Colonic mucosa (tissue), 4 donors: ENCODE results near the gene ZNF652. TPM values are rescaled to one million over a fixed set of nuclear protein-coding genes. Genes with fewer than 3 reads are reported as not detected.

Source experiments
- DNase-seq: peaks from one replicate; pipeline ENCODE4 v3.0.0-alpha.2; 2020
- H3K27ac ChIP-seq: fragments of 200-600 bp; one replicate; pipeline ENCODE4 v1.8.0; 2021
- H3K27me3 ChIP-seq: fragments of 200-600 bp; one replicate; pipeline ENCODE4 v1.8.0; 2021
- H3K36me3 ChIP-seq: fragments of 200-600 bp; one replicate; pipeline ENCODE4 v1.8.0; 2021
- H3K4me1 ChIP-seq: fragments of 200-600 bp; one replicate; pipeline ENCODE4 v1.8.0; 2021; ENCODE audit warnings: mild to moderate bottlenecking
- H3K4me3 ChIP-seq: fragments of 200-600 bp; one replicate; pipeline ENCODE4 v1.8.0; 2021
- H3K9ac ChIP-seq, 2 donors: one replicate each; pipeline ENCODE4 v1.7.0; 2013; ENCODE audit warnings: control low read depth in 2 of 2, low read depth in 2 of 2, low read length in 2 of 2
- H3K9me3 ChIP-seq: fragments of 200-600 bp; one replicate; pipeline ENCODE4 v1.8.0; 2021
- intact Hi-C: fragments of 100-400 bp; cut with DNase I; formaldehyde crosslinking; loops from one replicate; pipeline ENCODE4 v1.14.1; 2022
- total RNA-seq, 2 donors: library from RNA; stranded (reverse); fragmentation: NEBNext Ultra II Directional in 1 of 2; extraction: Animal tissue kit (Norgen Biotek cat#: 25700) in 1 of 2; gene quantifications; one replicate each; pipeline ENCODE4 v1.2.1, GENCODE V29; 2021
- TF ChIP-seq, protein P1 (sequence below): fragments of 200-600 bp; IDR thresholded peaks from one replicate; pipeline ENCODE4 v1.8.0; 2022; ENCODE audit warnings: antibody characterized with exemption, mild to moderate bottlenecking
- donor health status: healthy.
- donor health status: DM: no; HTN: no; CAD: no.
- donor health status: DM: no; HTN: no; CAD: no.

ZNF652 gene
- total RNA-seq, 2 donors from 2014 or later: 38.1 to 62.5 TPM

DNA sequence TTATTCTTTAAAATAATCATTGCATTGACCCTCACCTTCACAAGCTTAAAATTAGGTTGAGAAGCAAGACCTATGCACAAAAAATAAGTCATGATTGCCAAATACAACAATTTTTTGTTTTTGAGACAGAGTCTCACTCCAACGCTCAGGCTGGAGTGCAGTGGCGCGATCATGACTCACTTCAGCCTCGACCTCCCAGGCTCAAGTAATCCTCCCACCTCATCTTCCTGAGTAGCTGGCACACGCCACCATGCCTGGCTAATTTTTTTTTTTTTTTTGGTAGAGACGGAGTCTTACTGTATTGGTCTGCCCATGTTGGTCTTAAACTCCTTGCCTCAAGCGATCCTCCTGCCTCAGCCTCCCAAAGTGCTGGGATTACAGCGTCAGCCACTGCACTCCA is 24.2 kb downstream of the ZNF652 start:
- Histone ChIP-seq H3K27me3 (no peaks in the 10 kb centered on the region), H3K9me3 (no peaks in the 10 kb centered on the region), H3K9ac (no peak overlapping the region), H3K4me1 (peaks cover 2% of the 10 kb centered on the region), H3K4me3 (no peak overlapping the region), H3K27ac (no peak overlapping the region), H3K36me3 (no peaks in the 10 kb centered on the region)
- TF ChIP-seq, protein P1, sequence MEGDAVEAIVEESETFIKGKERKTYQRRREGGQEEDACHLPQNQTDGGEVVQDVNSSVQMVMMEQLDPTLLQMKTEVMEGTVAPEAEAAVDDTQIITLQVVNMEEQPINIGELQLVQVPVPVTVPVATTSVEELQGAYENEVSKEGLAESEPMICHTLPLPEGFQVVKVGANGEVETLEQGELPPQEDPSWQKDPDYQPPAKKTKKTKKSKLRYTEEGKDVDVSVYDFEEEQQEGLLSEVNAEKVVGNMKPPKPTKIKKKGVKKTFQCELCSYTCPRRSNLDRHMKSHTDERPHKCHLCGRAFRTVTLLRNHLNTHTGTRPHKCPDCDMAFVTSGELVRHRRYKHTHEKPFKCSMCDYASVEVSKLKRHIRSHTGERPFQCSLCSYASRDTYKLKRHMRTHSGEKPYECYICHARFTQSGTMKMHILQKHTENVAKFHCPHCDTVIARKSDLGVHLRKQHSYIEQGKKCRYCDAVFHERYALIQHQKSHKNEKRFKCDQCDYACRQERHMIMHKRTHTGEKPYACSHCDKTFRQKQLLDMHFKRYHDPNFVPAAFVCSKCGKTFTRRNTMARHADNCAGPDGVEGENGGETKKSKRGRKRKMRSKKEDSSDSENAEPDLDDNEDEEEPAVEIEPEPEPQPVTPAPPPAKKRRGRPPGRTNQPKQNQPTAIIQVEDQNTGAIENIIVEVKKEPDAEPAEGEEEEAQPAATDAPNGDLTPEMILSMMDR: no peak
- DNase-seq: no peak
- intact Hi-C loops: no loop called here

DNA sequence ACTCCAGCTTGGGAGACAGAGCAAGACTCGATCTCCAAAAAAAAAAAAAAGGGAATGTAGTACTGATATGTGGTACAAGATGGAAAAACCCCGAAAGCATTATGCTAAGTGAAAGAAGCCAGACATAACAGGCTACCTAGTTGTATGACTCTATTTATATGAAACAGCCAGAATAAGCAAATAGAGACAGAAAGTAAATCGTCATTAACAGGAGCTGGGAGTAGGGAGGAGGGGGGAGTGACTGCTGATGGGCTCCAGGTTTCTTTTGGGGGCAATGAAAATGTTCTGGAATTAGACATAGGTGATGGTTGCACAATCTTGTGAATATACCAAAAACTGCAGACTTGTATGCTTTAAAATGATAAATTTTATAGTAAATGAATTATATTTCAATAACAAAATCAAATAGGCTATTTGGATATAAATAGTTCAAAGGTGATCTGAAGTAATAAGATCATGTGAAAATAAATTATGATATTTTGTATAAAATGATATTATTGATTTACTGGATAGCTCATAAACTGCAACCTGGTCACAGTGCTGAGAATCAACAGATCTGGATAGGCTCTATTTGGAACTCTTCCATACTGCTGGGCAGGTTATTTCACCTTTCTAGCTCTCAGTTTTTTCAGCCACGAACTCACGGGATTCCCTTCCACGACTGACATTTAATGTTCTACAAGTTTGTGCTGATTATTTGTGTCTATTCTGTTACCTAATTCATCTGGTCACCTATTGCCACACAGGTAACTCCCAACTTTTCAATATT is 27.1 kb downstream of the ZNF652 start:
- intact Hi-C loops: no loop called here
- Histone ChIP-seq H3K4me3 (no peak overlapping the region), H3K36me3 (no peaks in the 10 kb centered on the region), H3K9me3 (no peaks in the 10 kb centered on the region), H3K9ac (no peak overlapping the region), H3K27me3 (no peaks in the 10 kb centered on the region), H3K27ac (no peak overlapping the region), H3K4me1 (no peaks in the 10 kb centered on the region)
- TF ChIP-seq, protein P1: no peak
- no peak for DNase-seq

DNA sequence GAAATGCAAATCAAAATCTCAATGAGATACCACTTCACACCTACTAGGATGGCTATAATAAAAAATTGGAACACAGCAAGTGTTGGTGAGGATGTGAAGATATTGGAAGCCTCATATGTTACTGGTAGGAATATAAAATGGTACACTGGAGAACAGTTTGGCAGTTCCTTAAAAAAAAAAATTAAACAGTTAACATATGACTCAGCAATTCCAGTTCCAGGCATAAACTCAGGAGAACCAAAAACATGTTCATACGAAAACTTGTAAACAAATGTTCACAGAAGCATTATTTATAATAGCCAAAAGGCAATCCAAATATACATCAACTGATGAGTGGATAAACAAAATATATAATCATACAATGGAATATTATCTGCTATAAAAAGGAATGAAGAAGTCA is 28.2 kb downstream of the ZNF652 start:
- Histone ChIP-seq H3K27me3 (no peaks in the 10 kb centered on the region), H3K4me3 (no peak overlapping the region), H3K9ac (no peak overlapping the region), H3K36me3 (no peaks in the 10 kb centered on the region), H3K27ac (no peak overlapping the region), H3K9me3 (no peaks in the 10 kb centered on the region), H3K4me1 (no peaks in the 10 kb centered on the region)
- no peak for DNase-seq
- TF ChIP-seq, protein P1: no peak
- intact Hi-C loops: no loop called here

DNA sequence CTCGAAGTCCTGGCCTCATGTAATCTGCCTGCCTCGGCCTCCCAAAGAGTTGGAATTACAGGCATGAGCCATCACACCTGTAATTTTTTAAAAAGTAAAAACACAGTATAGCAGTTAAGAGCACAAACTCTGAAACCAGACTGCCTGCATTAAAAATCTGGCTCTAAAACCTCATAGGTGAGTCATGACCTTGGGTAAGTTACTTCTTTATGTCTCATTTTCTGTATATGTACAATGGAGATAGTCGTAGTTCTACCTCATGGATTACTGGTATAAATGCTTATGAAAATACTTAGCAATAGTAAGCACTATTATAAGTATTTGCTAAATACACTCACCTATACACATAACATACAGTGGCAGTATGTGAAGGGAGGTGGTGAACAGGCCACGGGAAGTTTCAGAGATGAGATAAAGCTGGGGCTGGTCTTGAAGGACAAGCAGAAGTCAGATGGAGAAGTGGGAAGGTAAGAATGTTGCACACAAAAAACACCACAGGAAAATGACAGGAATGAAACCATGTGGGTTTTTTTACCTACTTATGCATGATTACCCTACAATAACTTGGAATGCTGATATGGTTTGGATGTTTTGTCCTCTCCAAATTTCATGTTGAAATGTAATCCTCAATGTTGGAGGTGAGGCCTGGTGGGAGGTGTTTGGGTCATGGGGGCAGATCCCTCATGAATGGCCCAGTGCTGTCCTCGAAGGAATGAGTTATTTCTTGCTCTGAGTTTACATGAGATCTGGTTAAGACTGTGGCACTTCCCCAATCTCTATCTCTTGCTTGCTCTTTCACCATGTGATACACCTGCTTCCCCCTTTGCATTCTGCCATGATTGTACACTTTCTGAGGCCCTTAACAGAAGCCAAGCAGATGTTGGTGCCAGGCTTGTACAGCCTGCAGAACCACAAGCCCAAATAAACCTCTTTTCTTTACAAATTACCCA is 33.9 kb downstream of the ZNF652 start:
- Histone ChIP-seq H3K9ac (no peak overlapping the region), H3K9me3 (no peaks in the 10 kb centered on the region), H3K27me3 (no peaks in the 10 kb centered on the region), H3K4me1 (no peaks in the 10 kb centered on the region), H3K27ac (no peak overlapping the region), H3K36me3 (no peaks in the 10 kb centered on the region), H3K4me3 (no peak overlapping the region)
- TF ChIP-seq, protein P1: no peak
- intact Hi-C loops: no loop called here
- DNase-seq: no peak

GRCh38 chr17:49325980-49326379 is 36.1 kb downstream of the ZNF652 start:
- Histone ChIP-seq H3K36me3 (no peaks in the 10 kb centered on the region), H3K9ac (no peak overlapping the region), H3K9me3 (no peaks in the 10 kb centered on the region), H3K27me3 (no peaks in the 10 kb centered on the region), H3K27ac (no peak overlapping the region), H3K4me3 (no peak overlapping the region), H3K4me1 (no peaks in the 10 kb centered on the region)
- TF ChIP-seq, protein P1: no peak
- intact Hi-C loops: no loop called here
- DNase-seq: no peak
